ENCODE data around the gene AP3M1. TPM values are rescaled to one million over a fixed set of nuclear protein-coding genes. Genes with fewer than 3 reads are reported as not detected.
"Not testable (repeated sequence)": the region's sequence is repeated elsewhere in the genome, so short reads cannot be mapped to it uniquely, and the experiment has no call there.

Gene AP3M1
- polyA plus RNA-seq, 4 donors = 9.7 to 40.8 (median 13.8) TPM

DNA sequence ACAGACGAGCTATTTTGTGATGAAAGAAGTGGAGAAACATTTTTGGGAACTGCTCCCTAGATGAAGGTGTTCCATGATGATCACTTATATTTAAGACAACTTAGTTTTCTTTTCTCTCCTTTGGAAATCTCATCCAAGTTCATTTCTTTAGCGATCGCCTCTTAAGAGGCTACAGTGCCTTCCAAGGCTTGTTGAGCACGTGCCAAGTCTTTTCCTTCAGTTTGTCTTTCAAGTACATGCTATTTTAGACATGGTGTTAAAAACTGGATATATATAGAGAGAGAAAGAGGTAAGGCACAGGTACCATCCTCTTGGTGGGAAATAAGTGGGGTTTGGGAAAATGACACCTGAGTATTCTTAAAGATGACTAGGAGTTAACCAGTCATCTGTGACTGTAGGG, 3.0 kb upstream of the AP3M1 start:
- Histone ChIP-seq H3K27ac (ENCODE audit: low read depth in 1 of 3, low read length in 2 of 3) (no peak overlapping the region), H3K9me3 (ENCODE audit: control insufficient read depth in 2 of 2, insufficient read depth in 1 of 2, low read depth in 1 of 2, low read length in 1 of 2) (no peaks in the 10 kb centered on the region), H3K27me3 (ENCODE audit: control insufficient read depth in 3 of 3, insufficient read depth in 3 of 3, low read length in 3 of 3) (no peaks in the 10 kb centered on the region), H3K4me3 (ENCODE audit: low read depth in 1 of 3, low read length in 3 of 3) (no peak overlapping the region), H3K36me3 (ENCODE audit: control insufficient read depth in 3 of 3, insufficient read depth in 2 of 3, low read depth in 1 of 3, low read length in 3 of 3) (no peaks in the 10 kb centered on the region), H3K4me1 (ENCODE audit: control insufficient read depth in 3 of 3, insufficient read depth in 2 of 3, low read depth in 1 of 3, low read length in 2 of 3) (peaks cover 1 to 4% (median 2%) of the 10 kb centered on the region in 3 donors)
- DNase-seq = no peak
- FAIRE-seq = no peak
- WGBS, 3 donors = 59 to 74% (median 73%) methylated on average over 4 of the region's 4 CpGs

GRCh38 chr10:74153123-74153522, 2.5 kb upstream of the AP3M1 start:
- Histone ChIP-seq H3K9me3 (ENCODE audit: control insufficient read depth in 2 of 2, insufficient read depth in 1 of 2, low read depth in 1 of 2, low read length in 1 of 2) (no peaks in the 10 kb centered on the region), H3K4me1 (ENCODE audit: control insufficient read depth in 3 of 3, insufficient read depth in 2 of 3, low read depth in 1 of 3, low read length in 2 of 3) (peaks cover 1 to 4% (median 2%) of the 10 kb centered on the region in 3 donors), H3K4me3 (ENCODE audit: low read depth in 1 of 3, low read length in 3 of 3) (no peak overlapping the region), H3K27me3 (ENCODE audit: control insufficient read depth in 3 of 3, insufficient read depth in 3 of 3, low read length in 3 of 3) (no peaks in the 10 kb centered on the region), H3K27ac (ENCODE audit: low read depth in 1 of 3, low read length in 2 of 3) (no peak overlapping the region), H3K36me3 (ENCODE audit: control insufficient read depth in 3 of 3, insufficient read depth in 2 of 3, low read depth in 1 of 3, low read length in 3 of 3) (no peaks in the 10 kb centered on the region)
- DNase-seq = no peak
- WGBS, 3 donors = 59 to 63% (median 62%) methylated on average over 4 of the region's 4 CpGs
- no peak for FAIRE-seq

GRCh38 chr10:74151879-74152722, 1.5 kb upstream of the AP3M1 start:
- Histone ChIP-seq H3K36me3 (ENCODE audit: control insufficient read depth in 3 of 3, insufficient read depth in 2 of 3, low read depth in 1 of 3, low read length in 3 of 3) (peaks cover 0 to 2% (median 0%) of the 10 kb centered on the region in 3 donors), H3K27me3 (ENCODE audit: control insufficient read depth in 3 of 3, insufficient read depth in 3 of 3, low read length in 3 of 3) (no peaks in the 10 kb centered on the region), H3K27ac (ENCODE audit: low read depth in 1 of 3, low read length in 2 of 3) (peak overlapping the region in 2 of 3 donors; percentile 68 to 85), H3K9me3 (ENCODE audit: control insufficient read depth in 2 of 2, insufficient read depth in 1 of 2, low read depth in 1 of 2, low read length in 1 of 2) (no peaks in the 10 kb centered on the region), H3K4me1 (ENCODE audit: control insufficient read depth in 3 of 3, insufficient read depth in 2 of 3, low read depth in 1 of 3, low read length in 2 of 3) (peaks cover 1 to 4% (median 2%) of the 10 kb centered on the region in 3 donors), H3K4me3 (ENCODE audit: low read depth in 1 of 3, low read length in 3 of 3) (peak overlapping the region; percentile 75 to 86 (median 76))
- no peak for FAIRE-seq
- WGBS, 3 donors = 9 to 15% (median 12%) methylated on average over 5 of the region's 5 CpGs
- no peak for DNase-seq

DNA sequence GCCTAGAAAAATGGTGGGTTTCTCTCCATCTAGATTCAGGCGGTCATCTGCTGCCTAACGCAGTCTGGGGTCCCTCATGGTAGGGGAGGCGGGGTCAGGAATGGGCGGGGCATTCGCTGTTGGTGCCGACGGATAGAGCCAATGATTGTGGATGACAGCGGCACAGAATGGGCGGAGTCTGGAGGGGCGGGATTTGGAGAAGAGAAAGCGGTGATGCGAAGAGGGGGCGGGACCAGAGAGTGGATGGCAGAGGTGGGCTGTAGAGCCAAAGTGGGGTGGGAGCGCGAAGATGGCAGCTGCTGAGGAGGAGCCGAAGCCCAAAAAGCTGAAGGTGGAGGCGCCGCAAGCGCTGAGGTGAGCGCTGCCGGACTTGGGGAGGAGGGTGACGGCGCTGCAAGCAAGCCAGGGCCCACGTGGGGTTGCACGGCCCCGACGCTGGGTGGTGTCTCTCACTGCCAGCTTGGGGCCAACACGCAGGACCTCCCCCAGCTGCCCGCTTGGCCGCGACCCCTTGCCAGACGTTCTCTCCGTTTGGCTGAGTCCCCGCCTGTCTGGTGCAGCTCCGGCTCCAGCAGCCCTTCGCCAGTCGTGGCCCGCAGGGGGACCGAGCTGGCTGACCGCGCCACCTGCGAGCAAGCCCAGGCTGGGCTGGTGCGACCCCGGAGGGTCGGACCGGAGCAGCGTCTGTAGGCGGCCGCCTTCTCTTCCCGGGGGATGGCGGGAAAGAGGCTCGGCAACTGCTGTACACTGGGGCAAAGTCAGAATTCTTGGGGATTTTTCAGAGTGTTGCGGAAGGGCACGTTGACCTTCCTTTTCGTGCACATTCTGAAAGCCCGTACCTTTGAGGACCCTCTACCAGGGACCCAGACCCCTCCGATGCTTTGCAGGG, 606 bp upstream of the AP3M1 start, which contains the start of gene ADK:
TSS of gene ADK (plus strand) at position 232 of the 889 bp plus-strand sequence. CDS start at position 290, 58 bp downstream.
- Histone ChIP-seq H3K36me3 (ENCODE audit: control insufficient read depth in 3 of 3, insufficient read depth in 2 of 3, low read depth in 1 of 3, low read length in 3 of 3) (peaks cover 0 to 5% (median 0%) of the 10 kb centered on the region in 3 donors), H3K27ac (ENCODE audit: low read depth in 1 of 3, low read length in 2 of 3) (peak within 1 kb of the TSS; percentile 68 to 92 (median 85)), H3K4me3 (ENCODE audit: low read depth in 1 of 3, low read length in 3 of 3) (peak within 1 kb of the TSS; percentile 79 to 86 (median 84)), H3K27me3 (ENCODE audit: control insufficient read depth in 3 of 3, insufficient read depth in 3 of 3, low read length in 3 of 3) (no peaks in the 10 kb centered on the region), H3K9me3 (ENCODE audit: control insufficient read depth in 2 of 2, insufficient read depth in 1 of 2, low read depth in 1 of 2, low read length in 1 of 2) (no peaks in the 10 kb centered on the region), H3K4me1 (ENCODE audit: control insufficient read depth in 3 of 3, insufficient read depth in 2 of 3, low read depth in 1 of 3, low read length in 2 of 3) (peaks cover 1 to 4% (median 2%) of the 10 kb centered on the region in 3 donors)
- DNase-seq (peak; percentile 99 to 100), FAIRE-seq (no peak)
- WGBS, 3 donors = 0% methylated on average over 53 to 57 of the region's 57 CpGs

- H3K4me3 ChIP-seq (ENCODE audit: low read depth in 1 of 3, low read length in 3 of 3); FAIRE-seq; H3K27ac ChIP-seq (ENCODE audit: low read depth in 1 of 3, low read length in 2 of 3); DNase-seq; H3K27me3 ChIP-seq (ENCODE audit: control insufficient read depth in 3 of 3, insufficient read depth in 3 of 3, low read length in 3 of 3); H3K4me1 ChIP-seq (ENCODE audit: control insufficient read depth in 3 of 3, insufficient read depth in 2 of 3, low read depth in 1 of 3, low read length in 2 of 3); H3K9me3 ChIP-seq (ENCODE audit: control insufficient read depth in 2 of 2, insufficient read depth in 1 of 2, low read depth in 1 of 2, low read length in 1 of 2): not testable (repeated sequence)
- H3K36me3 ChIP-seq (ENCODE audit: control insufficient read depth in 3 of 3, insufficient read depth in 2 of 3, low read depth in 1 of 3, low read length in 3 of 3) = peaks cover 0 to 12% (median 0%) of the 10 kb centered on the region in 3 donors
- 94 to 97% (median 96%) methylated on average over 10 of the region's 10 CpGs for WGBS, 3 donors
Observed at GRCh38 chr10:74146980-74147379, 3.6 kb downstream of the AP3M1 start.

DNA sequence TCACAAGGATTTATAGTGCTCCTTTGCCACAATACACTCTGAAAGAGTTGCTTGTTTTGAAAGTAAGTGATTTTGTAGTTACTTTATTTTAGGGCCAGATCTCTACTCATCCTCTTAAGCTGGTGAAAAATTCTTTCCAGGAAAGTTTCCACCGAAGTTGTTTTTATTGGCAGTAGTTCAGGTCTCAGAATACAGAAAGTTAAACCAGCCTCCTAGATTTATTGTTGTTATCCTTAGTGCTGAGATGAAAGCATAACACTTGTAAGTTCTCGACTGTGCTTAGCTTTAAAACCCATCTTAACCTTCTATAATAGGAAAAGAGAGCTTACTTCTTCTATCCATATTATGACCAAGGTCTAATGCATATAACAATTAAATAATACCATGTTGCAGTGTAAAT, 5.5 kb downstream of the AP3M1 start:
- H3K27ac ChIP-seq (ENCODE audit: low read depth in 1 of 3, low read length in 2 of 3) = no peak overlapping the region
- H3K4me1 ChIP-seq (ENCODE audit: control insufficient read depth in 3 of 3, insufficient read depth in 2 of 3, low read depth in 1 of 3, low read length in 2 of 3) = peaks cover 0 to 4% (median 2%) of the 10 kb centered on the region in 3 donors
- no peak for FAIRE-seq
- H3K9me3 ChIP-seq (ENCODE audit: control insufficient read depth in 2 of 2, insufficient read depth in 1 of 2, low read depth in 1 of 2, low read length in 1 of 2) = peaks cover 0 to under 1% of the 10 kb centered on the region in 2 donors
- H3K4me3 ChIP-seq (ENCODE audit: low read depth in 1 of 3, low read length in 3 of 3) = no peak overlapping the region
- 41 to 52% (median 44%) methylated on average over 2 of the region's 2 CpGs for WGBS, 3 donors
- DNase-seq = no peak
- H3K36me3 ChIP-seq (ENCODE audit: control insufficient read depth in 3 of 3, insufficient read depth in 2 of 3, low read depth in 1 of 3, low read length in 3 of 3) = peaks cover 0 to 15% (median 0%) of the 10 kb centered on the region in 3 donors
- no peaks in the 10 kb centered on the region for H3K27me3 ChIP-seq (ENCODE audit: control insufficient read depth in 3 of 3, insufficient read depth in 3 of 3, low read length in 3 of 3)

GRCh38 chr10:74140553-74140952, 10.1 kb downstream of the AP3M1 start:
- WGBS, 3 donors = 75 to 83% (median 79%) methylated on average over 2 of the region's 2 CpGs
- Histone ChIP-seq H3K4me1 (ENCODE audit: control insufficient read depth in 3 of 3, insufficient read depth in 2 of 3, low read depth in 1 of 3, low read length in 2 of 3) (no peaks in the 10 kb centered on the region), H3K36me3 (ENCODE audit: control insufficient read depth in 3 of 3, insufficient read depth in 2 of 3, low read depth in 1 of 3, low read length in 3 of 3) (peaks cover 2 to 23% (median 6%) of the 10 kb centered on the region in 3 donors), H3K9me3 (ENCODE audit: control insufficient read depth in 2 of 2, insufficient read depth in 1 of 2, low read depth in 1 of 2, low read length in 1 of 2) (peaks cover 0 to 2% of the 10 kb centered on the region in 2 donors), H3K27ac (ENCODE audit: low read depth in 1 of 3, low read length in 2 of 3) (no peak overlapping the region), H3K4me3 (ENCODE audit: low read depth in 1 of 3, low read length in 3 of 3) (no peak overlapping the region), H3K27me3 (ENCODE audit: control insufficient read depth in 3 of 3, insufficient read depth in 3 of 3, low read length in 3 of 3) (no peaks in the 10 kb centered on the region)
- FAIRE-seq (no peak), DNase-seq (no peak)

DNA sequence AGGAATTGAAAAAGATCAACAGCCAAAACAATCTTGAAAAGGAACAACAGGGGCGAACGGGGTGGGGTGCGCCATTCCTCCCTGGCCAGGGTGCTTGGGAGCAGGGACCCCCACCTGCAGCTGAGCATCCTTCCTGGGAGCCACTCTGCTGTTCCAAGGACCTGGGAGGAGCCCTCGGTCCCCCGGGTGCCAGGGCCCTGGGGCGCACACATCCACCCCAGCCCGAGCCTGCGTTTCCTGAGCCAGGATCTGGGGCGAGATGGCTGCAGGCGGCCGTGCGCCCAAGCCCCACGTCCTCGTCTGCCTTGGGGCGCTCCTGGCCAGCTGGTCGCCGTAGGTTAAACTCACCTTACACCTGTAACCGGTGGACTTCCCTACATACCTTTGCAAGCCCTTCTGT, 10.6 kb downstream of the AP3M1 start:
- 97 to 98% (median 97%) methylated on average over 18 of the region's 18 CpGs for WGBS, 3 donors
- H3K36me3 ChIP-seq (ENCODE audit: control insufficient read depth in 3 of 3, insufficient read depth in 2 of 3, low read depth in 1 of 3, low read length in 3 of 3) = peaks cover 2 to 23% (median 6%) of the 10 kb centered on the region in 3 donors
- no peak for FAIRE-seq

More for the DNA sequence above, 10.6 kb downstream of the AP3M1 start:
- Histone ChIP-seq H3K27ac (ENCODE audit: low read depth in 1 of 3, low read length in 2 of 3) (no peak overlapping the region), H3K4me3 (ENCODE audit: low read depth in 1 of 3, low read length in 3 of 3) (no peak overlapping the region), H3K4me1 (ENCODE audit: control insufficient read depth in 3 of 3, insufficient read depth in 2 of 3, low read depth in 1 of 3, low read length in 2 of 3) (no peaks in the 10 kb centered on the region), H3K27me3 (ENCODE audit: control insufficient read depth in 3 of 3, insufficient read depth in 3 of 3, low read length in 3 of 3) (no peaks in the 10 kb centered on the region), H3K9me3 (ENCODE audit: control insufficient read depth in 2 of 2, insufficient read depth in 1 of 2, low read depth in 1 of 2, low read length in 1 of 2) (peaks cover 0 to 2% of the 10 kb centered on the region in 2 donors)
- no peak for DNase-seq

Data from small intestine (tissue), 7 donors.